IMR-90 (cell line): ENCODE data around the gene PMPCA.

ENCODE experiments used
- CEBPB ChIP-seq: IDR thresholded peaks from 2 replicates; pipeline ENCODE4 v1.6.1; 2012; ENCODE audit warnings: low read depth, low read length, improper control_type of control experiment
- FOS ChIP-seq: fragments of 150-350 bp; IDR thresholded peaks from 2 replicates; pipeline ENCODE4 v1.6.1; 2016; ENCODE audit warnings: low read depth, low read length
- MXI1 ChIP-seq: IDR thresholded peaks from 2 replicates; pipeline ENCODE4 v1.6.1; 2012; ENCODE audit warnings: low read depth, mild to moderate bottlenecking, low read length, moderate library complexity, borderline replicate concordance
- POLR2A ChIP-seq: IDR thresholded peaks from 2 replicates; pipeline ENCODE4 v1.6.1; 2012; ENCODE audit warnings: mild to moderate bottlenecking, low read depth, low read length
- RAD21 ChIP-seq: IDR thresholded peaks from 2 replicates; pipeline ENCODE4 v1.6.1; 2012; ENCODE audit warnings: low read length, improper control_type of control experiment
- TF ChIP-seq, protein P1 (sequence below): conservative IDR thresholded peaks from 2 replicates; pipeline ENCODE4 v1.5.1; 2012; ENCODE audit warnings: mild to moderate bottlenecking, low read depth, low read length, improper control_type of control experiment

DNA sequence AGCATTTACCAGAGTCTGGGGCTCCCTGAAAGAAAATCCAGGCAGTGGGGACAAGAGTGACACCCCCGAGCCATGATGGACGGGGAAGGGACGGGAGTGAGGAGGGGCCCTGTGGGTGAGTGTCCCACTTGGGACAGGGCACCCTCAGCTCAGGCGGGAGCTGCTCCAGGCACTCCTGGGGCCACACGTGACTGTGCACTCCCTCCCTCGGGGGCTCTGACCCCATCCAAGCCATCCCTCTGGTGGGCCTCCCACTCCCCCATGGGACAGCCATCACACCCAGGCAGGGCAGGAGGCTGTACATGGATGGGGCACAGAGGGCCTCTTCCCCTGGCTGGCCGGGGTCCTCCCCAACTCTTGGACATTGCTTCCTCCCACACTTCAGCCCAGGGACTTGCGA is 34.0 kb upstream of the PMPCA start:
- TF ChIP-seq, protein P1, sequence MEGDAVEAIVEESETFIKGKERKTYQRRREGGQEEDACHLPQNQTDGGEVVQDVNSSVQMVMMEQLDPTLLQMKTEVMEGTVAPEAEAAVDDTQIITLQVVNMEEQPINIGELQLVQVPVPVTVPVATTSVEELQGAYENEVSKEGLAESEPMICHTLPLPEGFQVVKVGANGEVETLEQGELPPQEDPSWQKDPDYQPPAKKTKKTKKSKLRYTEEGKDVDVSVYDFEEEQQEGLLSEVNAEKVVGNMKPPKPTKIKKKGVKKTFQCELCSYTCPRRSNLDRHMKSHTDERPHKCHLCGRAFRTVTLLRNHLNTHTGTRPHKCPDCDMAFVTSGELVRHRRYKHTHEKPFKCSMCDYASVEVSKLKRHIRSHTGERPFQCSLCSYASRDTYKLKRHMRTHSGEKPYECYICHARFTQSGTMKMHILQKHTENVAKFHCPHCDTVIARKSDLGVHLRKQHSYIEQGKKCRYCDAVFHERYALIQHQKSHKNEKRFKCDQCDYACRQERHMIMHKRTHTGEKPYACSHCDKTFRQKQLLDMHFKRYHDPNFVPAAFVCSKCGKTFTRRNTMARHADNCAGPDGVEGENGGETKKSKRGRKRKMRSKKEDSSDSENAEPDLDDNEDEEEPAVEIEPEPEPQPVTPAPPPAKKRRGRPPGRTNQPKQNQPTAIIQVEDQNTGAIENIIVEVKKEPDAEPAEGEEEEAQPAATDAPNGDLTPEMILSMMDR, result no peak
- TF ChIP-seq FOS (no peak), POLR2A (no peak), MXI1 (no peak), RAD21 (no peak), CEBPB (no peak)
